ENCODE results near the gene TINAGL1. TPM values are rescaled to one million over a fixed set of nuclear protein-coding genes. Genes with fewer than 3 reads are reported as not detected.

The TINAGL1 gene
- total and polyA plus RNA-seq, 2 of the 13 experiments (the other 11 are each of a cell fraction or from before 2014, with no cell fraction given), result 24.7 to 76.8 TPM

DNA sequence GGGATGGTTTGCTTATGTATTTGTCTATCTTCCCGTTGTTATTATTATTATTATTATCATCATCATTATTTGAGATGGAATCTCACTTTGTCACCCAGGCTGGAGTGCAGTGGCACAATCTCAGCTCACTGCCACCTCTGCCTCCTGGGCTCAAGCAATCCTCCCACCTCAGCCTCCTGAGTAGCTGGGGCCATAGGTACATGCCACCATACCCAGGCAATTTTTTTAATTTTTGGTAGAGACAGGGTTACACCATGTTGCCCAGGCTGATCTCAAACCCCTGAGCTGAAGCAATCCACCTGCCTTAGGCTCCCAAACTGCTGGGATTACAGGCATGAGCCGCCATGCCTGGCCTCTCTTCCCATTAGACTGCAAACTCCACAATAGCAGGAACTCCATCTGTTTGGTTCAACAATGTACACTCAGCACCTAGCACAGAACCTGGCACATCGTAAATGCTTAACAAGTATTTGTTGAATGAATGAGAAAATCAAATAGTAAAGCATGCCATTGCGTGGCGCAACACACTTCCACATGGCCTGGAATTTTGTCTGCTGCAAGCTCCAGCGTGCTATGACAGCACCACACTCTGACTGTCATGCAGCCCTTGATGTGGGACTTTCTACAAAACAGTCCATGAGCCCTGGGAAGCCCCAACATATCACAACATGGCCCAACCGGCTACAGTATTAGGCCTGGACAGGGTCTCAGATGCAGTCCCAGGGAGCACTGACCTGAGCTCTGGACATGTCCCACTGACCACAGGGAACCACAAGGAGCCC is 3.8 kb upstream of the TINAGL1 start (continued):
- TF ChIP-seq ZNF570 (CRISPR knock-in tag; IDR thresholded peaks at IDR 0.05; ENCODE audit: borderline replicate concordance) (no peak), ZNF776 (CRISPR knock-in tag; IDR thresholded peaks at IDR 0.05) (no peak), EZH2 (conservative IDR thresholded peaks at IDR 0.05; ENCODE audit: low read depth, low read length) (no peak), ZNF224 (CRISPR knock-in tag; IDR thresholded peaks at IDR 0.05) (no peak), ZNF891 (CRISPR knock-in tag; IDR thresholded peaks at IDR 0.05) (no peak), BCL6 (CRISPR knock-in tag; IDR thresholded peaks at IDR 0.05) (peak; percentile 75), CHCHD3 (CRISPR knock-in tag; IDR thresholded peaks at IDR 0.05) (no peak), RAD21 (CRISPR knock-in tag; IDR thresholded peaks at IDR 0.05) (no peak), ZNF678 (CRISPR knock-in tag; IDR thresholded peaks at IDR 0.05) (no peak), FOSL1 (CRISPR knock-in tag; IDR thresholded peaks at IDR 0.05; ENCODE audit: borderline replicate concordance) (no peak), SOX6 (IDR thresholded peaks at IDR 0.05) (no peak), SOX6 (CRISPR knock-in tag; IDR thresholded peaks at IDR 0.05) (peak; percentile 77), ZNF10 (CRISPR knock-in tag; IDR thresholded peaks at IDR 0.05; ENCODE audit: borderline replicate concordance, low read depth) (no peak), PAWR (CRISPR knock-in tag; IDR thresholded peaks at IDR 0.05; ENCODE audit: borderline replicate concordance) (no peak), ZFP62 (CRISPR knock-in tag; IDR thresholded peaks at IDR 0.05) (no peak)
- TF ChIP-seq, protein P1, sequence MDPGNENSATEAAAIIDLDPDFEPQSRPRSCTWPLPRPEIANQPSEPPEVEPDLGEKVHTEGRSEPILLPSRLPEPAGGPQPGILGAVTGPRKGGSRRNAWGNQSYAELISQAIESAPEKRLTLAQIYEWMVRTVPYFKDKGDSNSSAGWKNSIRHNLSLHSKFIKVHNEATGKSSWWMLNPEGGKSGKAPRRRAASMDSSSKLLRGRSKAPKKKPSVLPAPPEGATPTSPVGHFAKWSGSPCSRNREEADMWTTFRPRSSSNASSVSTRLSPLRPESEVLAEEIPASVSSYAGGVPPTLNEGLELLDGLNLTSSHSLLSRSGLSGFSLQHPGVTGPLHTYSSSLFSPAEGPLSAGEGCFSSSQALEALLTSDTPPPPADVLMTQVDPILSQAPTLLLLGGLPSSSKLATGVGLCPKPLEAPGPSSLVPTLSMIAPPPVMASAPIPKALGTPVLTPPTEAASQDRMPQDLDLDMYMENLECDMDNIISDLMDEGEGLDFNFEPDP (CRISPR knock-in tag; conservative IDR thresholded peaks at IDR 0.05), result no peak
- TF ChIP-seq, protein P2, sequence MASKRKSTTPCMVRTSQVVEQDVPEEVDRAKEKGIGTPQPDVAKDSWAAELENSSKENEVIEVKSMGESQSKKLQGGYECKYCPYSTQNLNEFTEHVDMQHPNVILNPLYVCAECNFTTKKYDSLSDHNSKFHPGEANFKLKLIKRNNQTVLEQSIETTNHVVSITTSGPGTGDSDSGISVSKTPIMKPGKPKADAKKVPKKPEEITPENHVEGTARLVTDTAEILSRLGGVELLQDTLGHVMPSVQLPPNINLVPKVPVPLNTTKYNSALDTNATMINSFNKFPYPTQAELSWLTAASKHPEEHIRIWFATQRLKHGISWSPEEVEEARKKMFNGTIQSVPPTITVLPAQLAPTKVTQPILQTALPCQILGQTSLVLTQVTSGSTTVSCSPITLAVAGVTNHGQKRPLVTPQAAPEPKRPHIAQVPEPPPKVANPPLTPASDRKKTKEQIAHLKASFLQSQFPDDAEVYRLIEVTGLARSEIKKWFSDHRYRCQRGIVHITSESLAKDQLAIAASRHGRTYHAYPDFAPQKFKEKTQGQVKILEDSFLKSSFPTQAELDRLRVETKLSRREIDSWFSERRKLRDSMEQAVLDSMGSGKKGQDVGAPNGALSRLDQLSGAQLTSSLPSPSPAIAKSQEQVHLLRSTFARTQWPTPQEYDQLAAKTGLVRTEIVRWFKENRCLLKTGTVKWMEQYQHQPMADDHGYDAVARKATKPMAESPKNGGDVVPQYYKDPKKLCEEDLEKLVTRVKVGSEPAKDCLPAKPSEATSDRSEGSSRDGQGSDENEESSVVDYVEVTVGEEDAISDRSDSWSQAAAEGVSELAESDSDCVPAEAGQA (IDR thresholded peaks at IDR 0.05; ENCODE audit: low read depth), result no peak; the same call in 1 of the 2 replicates
- TF ChIP-seq, protein P2 (CRISPR knock-in tag; IDR thresholded peaks at IDR 0.05; ENCODE audit: borderline replicate concordance), result no peak
- TF ChIP-seq, protein P3, sequence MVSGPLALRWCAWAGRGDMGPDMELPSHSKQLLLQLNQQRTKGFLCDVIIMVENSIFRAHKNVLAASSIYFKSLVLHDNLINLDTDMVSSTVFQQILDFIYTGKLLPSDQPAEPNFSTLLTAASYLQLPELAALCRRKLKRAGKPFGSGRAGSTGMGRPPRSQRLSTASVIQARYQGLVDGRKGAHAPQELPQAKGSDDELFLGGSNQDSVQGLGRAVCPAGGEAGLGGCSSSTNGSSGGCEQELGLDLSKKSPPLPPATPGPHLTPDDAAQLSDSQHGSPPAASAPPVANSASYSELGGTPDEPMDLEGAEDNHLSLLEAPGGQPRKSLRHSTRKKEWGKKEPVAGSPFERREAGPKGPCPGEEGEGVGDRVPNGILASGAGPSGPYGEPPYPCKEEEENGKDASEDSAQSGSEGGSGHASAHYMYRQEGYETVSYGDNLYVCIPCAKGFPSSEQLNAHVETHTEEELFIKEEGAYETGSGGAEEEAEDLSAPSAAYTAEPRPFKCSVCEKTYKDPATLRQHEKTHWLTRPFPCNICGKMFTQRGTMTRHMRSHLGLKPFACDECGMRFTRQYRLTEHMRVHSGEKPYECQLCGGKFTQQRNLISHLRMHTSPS (CRISPR knock-in tag; IDR thresholded peaks at IDR 0.05; ENCODE audit: low read depth), result no peak
- TF ChIP-seq, protein P4, sequence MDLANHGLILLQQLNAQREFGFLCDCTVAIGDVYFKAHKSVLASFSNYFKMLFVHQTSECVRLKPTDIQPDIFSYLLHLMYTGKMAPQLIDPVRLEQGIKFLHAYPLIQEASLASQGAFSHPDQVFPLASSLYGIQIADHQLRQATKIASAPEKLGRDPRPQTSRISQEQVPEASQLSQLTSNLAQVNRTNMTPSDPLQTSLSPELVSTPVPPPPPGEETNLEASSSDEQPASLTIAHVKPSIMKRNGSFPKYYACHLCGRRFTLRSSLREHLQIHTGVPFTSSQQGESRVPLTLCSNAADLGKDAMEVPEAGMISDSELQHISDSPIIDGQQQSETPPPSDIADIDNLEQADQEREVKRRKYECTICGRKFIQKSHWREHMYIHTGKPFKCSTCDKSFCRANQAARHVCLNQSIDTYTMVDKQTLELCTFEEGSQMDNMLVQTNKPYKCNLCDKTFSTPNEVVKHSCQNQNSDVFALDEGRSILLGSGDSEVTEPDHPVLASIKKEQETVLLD (CRISPR knock-in tag; IDR thresholded peaks at IDR 0.05; ENCODE audit: low read depth), result no peak

Data from HepG2 (cell line).